ENCODE results near the gene NUSAP1.
"Not testable (repeated sequence)": the region's sequence is repeated elsewhere in the genome, so short reads cannot be mapped to it uniquely, and the experiment has no call there.

NUSAP1 gene

GRCh38 chr15:41307679-41308078 lies 25.0 kb upstream of the NUSAP1 start:
- in situ Hi-C loops (cut with MboI; ENCODE audit: low pct_unique_long_range_greater_than_20kb, low sequenced_read_pairs, unreplicated experiment) = no loop called here

GRCh38 chr15:41309226-41309905 lies 23.3 kb upstream of the NUSAP1 start:
- in situ Hi-C loops (cut with MboI; ENCODE audit: low pct_unique_long_range_greater_than_20kb, low sequenced_read_pairs, unreplicated experiment) = no loop called here
- peak; percentile 30 for DNase-seq (ENCODE audit: low spot score)
- TF ChIP-seq CTCF (IDR thresholded peaks at IDR 0.05; ENCODE audit: extremely low read depth, insufficient read depth, missing control alignments) = no peak

More at GRCh38 chr15:41307679-41308078, 25.0 kb upstream of the NUSAP1 start:
- no peak for TF ChIP-seq CTCF (IDR thresholded peaks at IDR 0.05; ENCODE audit: extremely low read depth, insufficient read depth, missing control alignments)
- DNase-seq (ENCODE audit: low spot score) = no peak

- DNase-seq (ENCODE audit: low spot score); in situ Hi-C loops (cut with MboI; ENCODE audit: low pct_unique_long_range_greater_than_20kb, low sequenced_read_pairs, unreplicated experiment): not testable (repeated sequence)
Measured at GRCh38 chr15:41320805-41321330, 11.8 kb upstream of the NUSAP1 start.

GRCh38 chr15:41323611-41324010 lies 9.1 kb upstream of the NUSAP1 start:
- in situ Hi-C loops (cut with MboI; ENCODE audit: low pct_unique_long_range_greater_than_20kb, low sequenced_read_pairs, unreplicated experiment) = no loop called here
- DNase-seq (ENCODE audit: low spot score) = no peak
- TF ChIP-seq CTCF (IDR thresholded peaks at IDR 0.05; ENCODE audit: extremely low read depth, insufficient read depth, missing control alignments) = no peak

- in situ Hi-C loops (cut with MboI; ENCODE audit: low pct_unique_long_range_greater_than_20kb, low sequenced_read_pairs, unreplicated experiment) = no loop called here
- DNase-seq (ENCODE audit: low spot score) = no peak
- TF ChIP-seq CTCF (IDR thresholded peaks at IDR 0.05; ENCODE audit: extremely low read depth, insufficient read depth, missing control alignments) = no peak
Measured at GRCh38 chr15:41331281-41331680, 1.4 kb upstream of the NUSAP1 start.

- in situ Hi-C loops (cut with MboI; ENCODE audit: low pct_unique_long_range_greater_than_20kb, low sequenced_read_pairs, unreplicated experiment) = no loop called here
- DNase-seq (ENCODE audit: low spot score) = no peak
- peak; percentile 53 for TF ChIP-seq CTCF (IDR thresholded peaks at IDR 0.05; ENCODE audit: extremely low read depth, insufficient read depth, missing control alignments)
Measured at GRCh38 chr15:41331833-41332193, 868 bp upstream of the NUSAP1 start.

GRCh38 chr15:41333026-41333562 lies 413 bp downstream of the NUSAP1 start:
- no peak for TF ChIP-seq CTCF (IDR thresholded peaks at IDR 0.05; ENCODE audit: extremely low read depth, insufficient read depth, missing control alignments)
- DNase-seq (ENCODE audit: low spot score) = peak; percentile 59
- in situ Hi-C loops (cut with MboI; ENCODE audit: low pct_unique_long_range_greater_than_20kb, low sequenced_read_pairs, unreplicated experiment) = no loop called here
